Measurements from ENCODE around the gene AKAP1. TPM values are rescaled to one million over a fixed set of nuclear protein-coding genes. Genes with fewer than 3 reads are reported as not detected.

AKAP1 gene
- total and polyA plus RNA-seq, 2 of the 8 experiments (the other 6 are each of a cell fraction or from before 2014, with no cell fraction given) = 120 to 156 TPM

DNA sequence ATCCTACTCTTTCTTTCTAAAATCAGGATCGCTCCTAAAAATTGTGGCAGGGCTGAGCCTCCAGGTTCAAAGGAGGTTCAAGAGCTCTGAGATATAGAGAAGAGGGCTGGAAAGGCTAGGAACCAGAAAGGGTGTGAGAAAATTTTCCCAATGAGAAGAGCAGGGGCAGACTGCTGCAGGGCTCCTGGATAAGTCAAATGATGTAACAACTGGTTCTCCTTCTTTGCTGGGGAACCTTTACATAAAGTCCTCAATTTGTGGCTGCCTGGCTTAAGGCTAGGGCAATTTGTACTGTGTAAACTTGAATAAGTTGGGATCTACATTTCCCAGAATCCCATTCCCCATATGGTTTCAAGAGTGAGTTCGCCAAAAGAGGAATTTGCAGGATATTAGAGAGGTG lies 16.3 kb upstream of the AKAP1 start:
- no peak overlapping the region for H3K56ac ChIP-seq (replicated peaks; ENCODE audit: insufficient read length, low read depth, low read length)
- H4K5ac ChIP-seq (ENCODE audit: insufficient read length, low read depth, low read length) = peak overlapping the region; percentile 1
- no peaks in the 10 kb centered on the region for H3K36me3 ChIP-seq (ENCODE audit: control insufficient read depth in 2 of 4, insufficient read depth in 4 of 4, low read length in 3 of 4)
- FAIRE-seq (no peak), DNase-seq (ENCODE audit: low read depth in 1 of 2, low spot score in 2 of 2) (no peak)
- H3K9me3 ChIP-seq (ENCODE audit: insufficient read depth in 2 of 2, low read depth in 1 of 2, low read length in 1 of 2) = no peaks in the 10 kb centered on the region
- no peaks in the 10 kb centered on the region for H4K20me1 ChIP-seq (replicated peaks in 1 of 2; ENCODE audit: control insufficient read depth in 1 of 2, insufficient read depth in 2 of 2, low read length in 2 of 2)
- H4K8ac ChIP-seq (ENCODE audit: extremely low read depth, insufficient read depth, low read length) = no peak overlapping the region
- POLR2A ChIA-PET (ENCODE audit: partially characterized antibody) = interaction anchor here (0.9 to 2.8 kb wide), 3 partner anchors 16 to 19 kb away, joined by 3 to 6 read pairs (median 3); partner anchors contain the start of gene AKAP1
- H3K4me1 ChIP-seq (replicated peaks in 1 of 4; ENCODE audit: control insufficient read depth in 3 of 4, insufficient read depth in 4 of 4, low read length in 3 of 4) = peaks cover 0 to 12% (median 7%) of the 10 kb centered on the region in 4 experiments; a peak in 5 of 7 replicates
- no peak overlapping the region; the same call in 1 of the 2 replicates for H2AFZ ChIP-seq (ENCODE audit: low read length)
- H3K27me3 ChIP-seq (replicated peaks in 1 of 4; ENCODE audit: control insufficient read depth in 3 of 4, extremely low read depth in 1 of 4, insufficient read depth in 3 of 4, low read length in 3 of 4) = no peaks in the 10 kb centered on the region
- no peak overlapping the region for H3K23ac ChIP-seq (ENCODE audit: insufficient read length)
- H3K4me3 ChIP-seq (ENCODE audit: extremely low read depth in 1 of 4, insufficient read depth in 2 of 4, low read depth in 3 of 4, low read length in 4 of 4) = no peak overlapping the region
- no peaks in the 10 kb centered on the region for H3K79me1 ChIP-seq (ENCODE audit: low read depth, low read length)
- H3K4me2 ChIP-seq (ENCODE audit: insufficient read depth in 1 of 2, low read depth in 2 of 2, low read length in 2 of 2) = peak overlapping the region in 1 of 2 experiments; percentile 42; a peak in 1 of 4 replicates
- no peak overlapping the region for H2BK12ac ChIP-seq (ENCODE audit: low read depth, low read length)
- H3K23me2 ChIP-seq (ENCODE audit: low read depth, low read length) = no peaks in the 10 kb centered on the region
- CTCF ChIA-PET (ENCODE audit: partially characterized antibody) = interaction anchor here (0.7 to 1.6 kb wide), 5 partner anchors 19 to 483 kb away, joined by 3 to 8 read pairs (median 5); no protein-coding TSS in a partner anchor
- H3K9ac ChIP-seq (replicated peaks in 1 of 4; ENCODE audit: extremely low read depth in 1 of 4, low read depth in 3 of 4, low read length in 3 of 4) = no peak overlapping the region
- peak overlapping the region; percentile 50 for H3K4ac ChIP-seq (replicated peaks; ENCODE audit: insufficient read length, low read depth, low read length)
- H2AK5ac ChIP-seq (ENCODE audit: low read depth, low read length) = no peak overlapping the region
- peak overlapping the region; percentile 25 for H4K91ac ChIP-seq (replicated peaks; ENCODE audit: insufficient read length, low read length)
- H3K14ac ChIP-seq (ENCODE audit: insufficient read length) = no peak overlapping the region
- H3K79me2 ChIP-seq (ENCODE audit: control insufficient read depth in 1 of 2, insufficient read depth in 2 of 2, low read length in 2 of 2) = no peaks in the 10 kb centered on the region
- H3K27ac ChIP-seq (ENCODE audit: low read depth, low read length) = no peak overlapping the region
- peak overlapping the region; percentile 13 for H2BK20ac ChIP-seq (ENCODE audit: low read length)
- H2BK5ac ChIP-seq (ENCODE audit: low read depth, low read length) = peak overlapping the region; percentile 35; the same call in 1 of the 2 replicates
- peak overlapping the region; percentile 66; the same call in 1 of the 2 replicates for H3K18ac ChIP-seq (ENCODE audit: extremely low read depth, low read length)
- no peak overlapping the region for H2BK120ac ChIP-seq (replicated peaks; ENCODE audit: low read depth, low read length)
- no peak overlapping the region; the same call in 1 of the 2 replicates for H2BK15ac ChIP-seq (ENCODE audit: low read length)
- 83% methylated on average over 2 of the region's 2 CpGs; no CpG with 5 or more reads in 1 of the 2 experiments for WGBS, 2 experiments (ENCODE audit: extremely low coverage in 1 of 2, insufficient coverage in 1 of 2, insufficient read length in 1 of 2, insufficient replicate concordance in 2 of 2, low coverage in 1 of 2, low lambda C conversion rate in 2 of 2, missing lambda C conversion rate in 1 of 2)
- no peak for TF ChIP-seq SRF (IDR thresholded peaks at IDR 0.05; ENCODE audit: low read depth, low read length)
- no peak for TF ChIP-seq SP4 (IDR thresholded peaks at IDR 0.05; ENCODE audit: low read length)
- TF ChIP-seq BCL11A (IDR thresholded peaks at IDR 0.05; ENCODE audit: low read depth in 2 of 2, low read length in 2 of 2) = no peak
- no peak for TF ChIP-seq NRF1 (IDR thresholded peaks at IDR 0.05; ENCODE audit: low read depth, low read length)

All from H1 (cell line).